Measurements from ENCODE around the gene CKM.

DNA sequence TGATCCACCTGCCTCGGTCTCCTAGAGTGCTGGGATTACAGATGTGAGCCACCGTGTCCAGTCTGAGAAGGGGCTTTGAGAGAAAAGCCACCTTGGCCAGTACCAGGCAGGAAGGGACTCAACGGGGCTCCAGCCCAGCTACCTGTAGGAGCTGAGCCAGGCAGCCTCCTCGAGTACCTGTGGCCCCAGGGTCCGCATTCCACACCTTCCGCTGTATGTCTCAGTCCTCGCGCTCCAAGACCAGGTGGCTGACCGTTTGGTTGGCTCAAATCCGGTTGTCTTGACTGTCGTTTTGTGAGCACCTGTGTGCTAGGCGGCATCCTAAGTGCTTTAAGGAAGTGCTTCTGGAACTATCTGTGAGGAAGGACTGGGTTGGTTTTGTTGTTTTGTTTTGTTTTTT is 55.4 kb downstream of the CKM start:
- TF ChIP-seq CTCF (IDR thresholded peaks at IDR 0.05), result no peak
- TF ChIP-seq POLR2A (IDR thresholded peaks at IDR 0.05), result no peak
